Measurements from ENCODE around the gene RAB3IL1. TPM values are rescaled to one million over a fixed set of nuclear protein-coding genes. Genes with fewer than 3 reads are reported as not detected.

The RAB3IL1 gene
- total RNA-seq, 3 donors from 2014 or later: 11.7 to 27.9 (median 22.6) TPM

DNA sequence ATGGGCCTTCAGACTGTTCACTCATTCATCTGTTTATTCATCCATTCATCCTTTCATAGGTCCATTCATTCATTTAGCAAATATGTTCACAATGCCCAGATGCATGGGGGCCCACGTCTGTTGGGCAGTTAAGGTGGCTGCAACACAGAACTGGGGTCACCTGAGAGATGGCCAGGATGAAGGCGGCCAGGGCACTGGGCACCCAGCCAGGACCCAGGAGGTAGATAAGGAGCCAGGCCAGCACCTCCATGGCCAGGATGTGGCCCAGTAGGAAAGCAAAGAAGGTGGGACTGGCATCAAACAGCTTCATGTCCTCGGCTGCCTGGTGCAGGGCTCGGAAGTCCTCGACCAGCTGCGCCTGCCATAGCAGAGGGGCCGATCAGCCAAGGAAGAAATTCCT lies 38.2 kb downstream of the RAB3IL1 start:
- H3K27ac ChIP-seq: no peak overlapping the region
- H3K4me3 ChIP-seq: no peak overlapping the region
- no peaks in the 10 kb centered on the region for H3K4me1 ChIP-seq
- no peaks in the 10 kb centered on the region for H3K27me3 ChIP-seq
- H3K36me3 ChIP-seq: no peaks in the 10 kb centered on the region
- no peak for DNase-seq (ENCODE audit: low spot score in 2 of 2)
- H3K9me3 ChIP-seq: no peaks in the 10 kb centered on the region
- TF ChIP-seq, protein P1, sequence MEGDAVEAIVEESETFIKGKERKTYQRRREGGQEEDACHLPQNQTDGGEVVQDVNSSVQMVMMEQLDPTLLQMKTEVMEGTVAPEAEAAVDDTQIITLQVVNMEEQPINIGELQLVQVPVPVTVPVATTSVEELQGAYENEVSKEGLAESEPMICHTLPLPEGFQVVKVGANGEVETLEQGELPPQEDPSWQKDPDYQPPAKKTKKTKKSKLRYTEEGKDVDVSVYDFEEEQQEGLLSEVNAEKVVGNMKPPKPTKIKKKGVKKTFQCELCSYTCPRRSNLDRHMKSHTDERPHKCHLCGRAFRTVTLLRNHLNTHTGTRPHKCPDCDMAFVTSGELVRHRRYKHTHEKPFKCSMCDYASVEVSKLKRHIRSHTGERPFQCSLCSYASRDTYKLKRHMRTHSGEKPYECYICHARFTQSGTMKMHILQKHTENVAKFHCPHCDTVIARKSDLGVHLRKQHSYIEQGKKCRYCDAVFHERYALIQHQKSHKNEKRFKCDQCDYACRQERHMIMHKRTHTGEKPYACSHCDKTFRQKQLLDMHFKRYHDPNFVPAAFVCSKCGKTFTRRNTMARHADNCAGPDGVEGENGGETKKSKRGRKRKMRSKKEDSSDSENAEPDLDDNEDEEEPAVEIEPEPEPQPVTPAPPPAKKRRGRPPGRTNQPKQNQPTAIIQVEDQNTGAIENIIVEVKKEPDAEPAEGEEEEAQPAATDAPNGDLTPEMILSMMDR (IDR thresholded peaks at IDR 0.05): no peak
- TF ChIP-seq POLR2A (IDR thresholded peaks at IDR 0.05): no peak
- intact Hi-C loops (cut with DNase I; ENCODE audit: low total_unique reads): no loop called here

DNA sequence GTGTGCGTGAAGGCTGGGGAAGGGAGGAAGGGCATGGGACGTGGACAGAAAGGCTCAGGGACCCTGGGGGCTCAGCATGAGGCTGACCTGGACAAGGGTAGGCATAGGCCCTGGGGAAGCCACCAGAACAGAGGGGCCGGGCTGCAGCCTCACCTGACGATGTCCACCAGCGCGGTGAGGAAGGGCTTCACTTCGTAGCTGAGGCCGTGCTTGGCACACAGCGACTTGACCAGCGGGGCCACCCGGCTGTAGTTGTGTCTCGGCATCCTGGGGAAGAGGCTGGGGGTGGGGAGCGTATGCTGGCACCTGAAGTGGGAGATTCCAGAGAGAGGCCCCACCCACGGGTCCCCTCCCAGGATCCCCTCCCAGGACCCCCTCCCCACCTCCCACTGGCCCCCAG lies 41.7 kb downstream of the RAB3IL1 start:
- Histone ChIP-seq H3K4me3 (no peak overlapping the region), H3K36me3 (no peaks in the 10 kb centered on the region), H3K27ac (no peak overlapping the region), H3K9me3 (no peaks in the 10 kb centered on the region), H3K4me1 (no peaks in the 10 kb centered on the region), H3K27me3 (no peaks in the 10 kb centered on the region)
- intact Hi-C loops (cut with DNase I; ENCODE audit: low total_unique reads): no loop called here
- no peak for DNase-seq (ENCODE audit: low spot score in 2 of 2)
- TF ChIP-seq, protein P1 (IDR thresholded peaks at IDR 0.05): no peak
- TF ChIP-seq POLR2A (IDR thresholded peaks at IDR 0.05): no peak
- no peak for TF ChIP-seq POLR2AphosphoS5 (IDR thresholded peaks at IDR 0.05)

DNA sequence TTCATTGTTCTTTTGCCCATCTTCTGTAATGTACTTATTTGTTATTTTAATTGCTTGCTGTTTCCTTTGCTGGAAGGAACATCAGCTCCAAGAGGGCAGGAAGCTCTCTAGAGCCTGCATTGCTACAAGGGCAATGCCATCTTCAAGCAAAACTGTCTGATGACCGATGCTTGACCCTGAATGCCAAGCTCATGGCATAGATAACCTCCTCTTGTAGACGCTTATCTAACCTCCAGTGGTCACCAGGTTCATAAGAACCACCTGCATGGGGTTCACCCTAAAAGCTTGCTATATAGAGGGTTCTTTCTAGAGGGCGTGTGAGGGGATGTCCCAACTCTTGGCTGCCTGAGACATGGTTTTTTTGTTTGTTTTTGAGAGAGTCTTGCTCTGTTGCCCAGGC lies 42.5 kb downstream of the RAB3IL1 start:
- TF ChIP-seq POLR2AphosphoS5 (IDR thresholded peaks at IDR 0.05): no peak
- TF ChIP-seq POLR2A (IDR thresholded peaks at IDR 0.05): no peak
- TF ChIP-seq, protein P1 (IDR thresholded peaks at IDR 0.05): no peak
- DNase-seq (ENCODE audit: low spot score in 2 of 2): no peak
- intact Hi-C loops (cut with DNase I; ENCODE audit: low total_unique reads): no loop called here
- H3K4me3 ChIP-seq: no peak overlapping the region
- no peak overlapping the region for H3K27ac ChIP-seq
- no peaks in the 10 kb centered on the region for H3K36me3 ChIP-seq
- H3K9me3 ChIP-seq: no peaks in the 10 kb centered on the region
- H3K4me1 ChIP-seq: no peaks in the 10 kb centered on the region
- H3K27me3 ChIP-seq: no peaks in the 10 kb centered on the region

DNA sequence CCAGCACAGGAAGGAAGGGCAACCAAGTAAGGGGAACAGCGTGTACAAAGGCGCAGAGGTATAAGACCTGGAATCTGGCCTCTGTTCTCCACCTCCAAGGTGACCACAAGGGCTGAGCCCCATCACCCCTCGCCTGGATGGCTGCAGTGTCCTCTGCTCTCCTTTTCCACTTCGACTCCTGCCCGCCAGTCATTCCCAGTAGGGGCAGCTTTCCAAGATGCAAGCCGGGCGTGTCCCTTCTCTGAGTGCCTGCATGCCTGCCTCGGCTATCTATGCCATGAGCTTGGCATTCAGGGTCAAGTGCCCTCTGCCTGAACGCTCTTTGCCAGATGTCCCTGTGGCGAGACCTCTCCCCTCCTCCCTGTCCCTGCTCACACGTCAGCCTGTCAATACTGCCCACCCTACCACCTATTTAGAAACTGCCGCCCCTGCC lies 43.0 kb downstream of the RAB3IL1 start:
- no peak for DNase-seq (ENCODE audit: low spot score in 2 of 2)
- H3K36me3 ChIP-seq: no peaks in the 10 kb centered on the region
- intact Hi-C loops (cut with DNase I; ENCODE audit: low total_unique reads): no loop called here

DNA sequence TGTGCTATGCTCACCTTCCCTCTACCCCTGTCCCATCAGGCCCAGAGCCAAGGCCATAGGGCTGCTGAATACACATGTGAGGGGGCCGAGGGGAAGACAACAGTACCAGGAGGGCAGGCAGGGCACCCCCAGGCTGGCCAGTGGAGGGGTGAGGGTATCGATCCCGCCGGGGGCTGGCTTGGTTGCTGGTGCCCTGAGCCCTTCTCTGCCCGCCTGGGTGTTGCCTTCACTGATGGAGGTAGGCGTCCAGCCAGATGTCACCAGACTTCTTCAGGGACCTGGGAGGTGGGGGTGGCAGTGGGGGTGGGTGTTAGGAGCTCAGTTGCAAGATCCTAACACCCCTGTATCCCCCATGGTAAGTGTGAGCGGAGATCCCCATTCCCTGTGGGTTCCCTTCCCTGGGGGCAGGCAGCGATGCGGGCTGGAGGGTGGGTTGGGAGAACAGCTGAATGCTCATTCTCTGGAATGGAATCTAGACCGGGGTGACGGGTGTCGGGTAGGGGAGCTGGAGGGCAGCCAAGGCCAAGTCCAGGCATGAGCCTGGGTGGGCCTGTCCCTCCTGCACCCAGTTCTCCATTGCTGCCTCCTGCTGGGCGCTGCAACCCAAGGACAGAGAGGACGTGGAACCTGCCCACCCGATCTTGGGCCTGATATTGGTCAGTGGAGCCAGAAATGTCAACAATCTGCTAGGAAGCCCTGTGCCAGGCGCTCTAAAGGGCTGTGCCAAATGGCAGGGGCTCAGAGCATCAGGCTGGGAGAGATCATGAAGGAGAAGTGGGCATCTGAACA lies 43.6 kb downstream of the RAB3IL1 start:
- no peak overlapping the region for H3K27ac ChIP-seq

More for the DNA sequence above, 43.0 kb downstream of the RAB3IL1 start:
- H3K27ac ChIP-seq: no peak overlapping the region
- TF ChIP-seq POLR2A (IDR thresholded peaks at IDR 0.05) (no peak), POLR2AphosphoS5 (IDR thresholded peaks at IDR 0.05) (no peak)
- TF ChIP-seq, protein P1 (IDR thresholded peaks at IDR 0.05): no peak
- H3K9me3 ChIP-seq: no peaks in the 10 kb centered on the region
- H3K27me3 ChIP-seq: no peaks in the 10 kb centered on the region
- H3K4me1 ChIP-seq: no peaks in the 10 kb centered on the region
- H3K4me3 ChIP-seq: no peak overlapping the region

More for the DNA sequence above, 43.6 kb downstream of the RAB3IL1 start:
- no peak for DNase-seq (ENCODE audit: low spot score in 2 of 2)
- no peaks in the 10 kb centered on the region for H3K9me3 ChIP-seq
- H3K27me3 ChIP-seq: no peaks in the 10 kb centered on the region
- H3K36me3 ChIP-seq: no peaks in the 10 kb centered on the region
- TF ChIP-seq, protein P1 (IDR thresholded peaks at IDR 0.05): no peak
- no peak for TF ChIP-seq POLR2AphosphoS5 (IDR thresholded peaks at IDR 0.05)
- TF ChIP-seq POLR2A (IDR thresholded peaks at IDR 0.05): no peak
- no peak overlapping the region for H3K4me3 ChIP-seq
- intact Hi-C loops (cut with DNase I; ENCODE audit: low total_unique reads): no loop called here
- no peaks in the 10 kb centered on the region for H3K4me1 ChIP-seq

Measured in breast epithelium (tissue), 4 donors.